HG03520 (cell line): ENCODE results near the gene UQCC3.
"Not testable (repeated sequence)": the region's sequence is repeated elsewhere in the genome, so short reads cannot be mapped to it uniquely, and the experiment has no call there.

Experiments used
- ATAC-seq: cut with Tn5 transposase; IDR thresholded peaks from one replicate; pipeline ENCODE4 v1.9.1; 2021; ENCODE audit warnings: mild to moderate bottlenecking, moderate library complexity; ENCODE audit not compliant: unreplicated experiment

Gene UQCC3

GRCh38 chr11:62694455-62695167, 23.1 kb downstream of the UQCC3 start:
- no peak for ATAC-seq

- no peak for ATAC-seq
Measured at GRCh38 chr11:62702246-62702645, 30.8 kb downstream of the UQCC3 start.

GRCh38 chr11:62703921-62704320, 32.4 kb downstream of the UQCC3 start:
- ATAC-seq = not testable (repeated sequence)

GRCh38 chr11:62705413-62705812, 33.9 kb downstream of the UQCC3 start:
- no peak for ATAC-seq

GRCh38 chr11:62705880-62706849, 34.7 kb downstream of the UQCC3 start:
- peak; percentile 52 for ATAC-seq

- no peak for ATAC-seq
Measured at GRCh38 chr11:62706850-62707247, 35.4 kb downstream of the UQCC3 start.

- ATAC-seq = no peak
Measured at GRCh38 chr11:62707277-62707861, 35.9 kb downstream of the UQCC3 start, which contains the start of the genes BSCL2 and GNG3. BSCL2 (minus strand) TSS chr11:62707424; CDS start chr11:62707195, 229 bp downstream. GNG3 (plus strand) TSS chr11:62707676; CDS start chr11:62708296, 620 bp downstream.

GRCh38 chr11:62708392-62708791, 36.9 kb downstream of the UQCC3 start:
- no peak for ATAC-seq

- ATAC-seq = no peak
Measured at GRCh38 chr11:62708793-62709192, 37.3 kb downstream of the UQCC3 start.

- ATAC-seq = peak; percentile 66
Measured at GRCh38 chr11:62709247-62710000, 38.0 kb downstream of the UQCC3 start.

- ATAC-seq = no peak
Measured at GRCh38 chr11:62710001-62710345, 38.5 kb downstream of the UQCC3 start.

- no peak for ATAC-seq
Measured at GRCh38 chr11:62712276-62712812, 40.9 kb downstream of the UQCC3 start.

GRCh38 chr11:62712861-62713260, 41.4 kb downstream of the UQCC3 start:
- no peak for ATAC-seq

- no peak for ATAC-seq
Measured at GRCh38 chr11:62713343-62713742, 41.9 kb downstream of the UQCC3 start.

GRCh38 chr11:62715150-62716130, 44.0 kb downstream of the UQCC3 start:
- no peak for ATAC-seq

- no peak for ATAC-seq
Measured at GRCh38 chr11:62716206-62716605, 44.7 kb downstream of the UQCC3 start.

GRCh38 chr11:62716816-62717215, 45.3 kb downstream of the UQCC3 start:
- no peak for ATAC-seq

GRCh38 chr11:62719302-62719978, 48.0 kb downstream of the UQCC3 start:
- no peak for ATAC-seq

- ATAC-seq = no peak
Measured at GRCh38 chr11:62721994-62722393, 50.5 kb downstream of the UQCC3 start.
